WERI-Rb-1 (cell line): Measurements from ENCODE around the gene C11orf21.

Experiments
- DNase-seq: peaks from one replicate; pipeline ENCODE4 v3.0.0-alpha.2; 2020
- H3K27ac ChIP-seq: fragments of 250-450 bp; sonication (Bioruptor Pico); 2 replicates; pipeline ENCODE4 v1.5.1; 2020; ENCODE audit warnings: mild to moderate bottlenecking, moderate library complexity
- H3K27me3 ChIP-seq: fragments of 250-450 bp; sonication (Bioruptor Pico); 2 replicates; pipeline ENCODE4 v1.5.1; 2021; ENCODE audit warnings: mild to moderate bottlenecking, low read depth, moderate library complexity; ENCODE audit not compliant: insufficient read depth, severe bottlenecking
- H3K36me3 ChIP-seq: fragments of 250-450 bp; sonication (Bioruptor Pico); 2 replicates; pipeline ENCODE4 v1.5.1; 2020; ENCODE audit warnings: mild to moderate bottlenecking, moderate library complexity
- H3K4me3 ChIP-seq: 2 replicates; pipeline ENCODE4 v1.5.1; 2011; ENCODE audit warnings: low read depth, mild to moderate bottlenecking, control low read depth, low read length
- H3K9me3 ChIP-seq: fragments of 250-450 bp; sonication (Bioruptor Pico); 2 replicates; pipeline ENCODE4 v1.5.1; 2021; ENCODE audit warnings: mild to moderate bottlenecking, moderate library complexity; ENCODE audit not compliant: severe bottlenecking
- CTCF ChIP-seq: IDR thresholded peaks from 2 replicates; pipeline ENCODE4 v1.5.1; 2011; ENCODE audit warnings: low read depth, mild to moderate bottlenecking, control low read depth, inconsistent platforms, low read length

C11orf21 gene

GRCh38 chr11:2308713-2309112 lies 7.0 kb upstream of the C11orf21 start:
- peaks cover 3% of the 10 kb centered on the region for H3K27me3 ChIP-seq

GRCh38 chr11:2307501-2308331 lies 6.0 kb upstream of the C11orf21 start:
- Histone ChIP-seq H3K9me3 (no peaks in the 10 kb centered on the region), H3K27ac (no peak overlapping the region), H3K4me3 (no peak overlapping the region), H3K36me3 (no peaks in the 10 kb centered on the region), H3K27me3 (peaks cover 3% of the 10 kb centered on the region)
- no peak for DNase-seq
- TF ChIP-seq CTCF, result no peak

More at GRCh38 chr11:2308713-2309112, 7.0 kb upstream of the C11orf21 start:
- Histone ChIP-seq H3K27ac (no peak overlapping the region), H3K4me3 (no peak overlapping the region), H3K9me3 (no peaks in the 10 kb centered on the region), H3K36me3 (no peaks in the 10 kb centered on the region)
- no peak for TF ChIP-seq CTCF
- DNase-seq, result no peak

GRCh38 chr11:2306877-2307500 lies 5.3 kb upstream of the C11orf21 start:
- no peak for DNase-seq
- peaks cover 3% of the 10 kb centered on the region for H3K27me3 ChIP-seq
- no peaks in the 10 kb centered on the region for H3K9me3 ChIP-seq
- TF ChIP-seq CTCF, result no peak
- no peak overlapping the region for H3K27ac ChIP-seq
- H3K36me3 ChIP-seq, result no peaks in the 10 kb centered on the region
- H3K4me3 ChIP-seq, result no peak overlapping the region

GRCh38 chr11:2306452-2306823 lies 4.7 kb upstream of the C11orf21 start:
- Histone ChIP-seq H3K9me3 (no peaks in the 10 kb centered on the region), H3K36me3 (no peaks in the 10 kb centered on the region), H3K27ac (no peak overlapping the region), H3K4me3 (no peak overlapping the region), H3K27me3 (no peaks in the 10 kb centered on the region)
- TF ChIP-seq CTCF, result no peak
- no peak for DNase-seq

- no peak overlapping the region for H3K27ac ChIP-seq
- no peak for TF ChIP-seq CTCF
- no peak for DNase-seq
These were observed 4.2 kb upstream of the C11orf21 start for GRCh38 chr11:2305788-2306451.

More at GRCh38 chr11:2305788-2306451, 4.2 kb upstream of the C11orf21 start:
- Histone ChIP-seq H3K4me3 (no peak overlapping the region), H3K27me3 (no peaks in the 10 kb centered on the region), H3K9me3 (no peaks in the 10 kb centered on the region), H3K36me3 (no peaks in the 10 kb centered on the region)
